ENCODE results near the gene ANXA3.
"Not testable (repeated sequence)": the region's sequence is repeated elsewhere in the genome, so short reads cannot be mapped to it uniquely, and the experiment has no call there.

Gene ANXA3, protein sequence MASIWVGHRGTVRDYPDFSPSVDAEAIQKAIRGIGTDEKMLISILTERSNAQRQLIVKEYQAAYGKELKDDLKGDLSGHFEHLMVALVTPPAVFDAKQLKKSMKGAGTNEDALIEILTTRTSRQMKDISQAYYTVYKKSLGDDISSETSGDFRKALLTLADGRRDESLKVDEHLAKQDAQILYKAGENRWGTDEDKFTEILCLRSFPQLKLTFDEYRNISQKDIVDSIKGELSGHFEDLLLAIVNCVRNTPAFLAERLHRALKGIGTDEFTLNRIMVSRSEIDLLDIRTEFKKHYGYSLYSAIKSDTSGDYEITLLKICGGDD
- 0 reads per million in 3 experiments for total RNA-seq

DNA sequence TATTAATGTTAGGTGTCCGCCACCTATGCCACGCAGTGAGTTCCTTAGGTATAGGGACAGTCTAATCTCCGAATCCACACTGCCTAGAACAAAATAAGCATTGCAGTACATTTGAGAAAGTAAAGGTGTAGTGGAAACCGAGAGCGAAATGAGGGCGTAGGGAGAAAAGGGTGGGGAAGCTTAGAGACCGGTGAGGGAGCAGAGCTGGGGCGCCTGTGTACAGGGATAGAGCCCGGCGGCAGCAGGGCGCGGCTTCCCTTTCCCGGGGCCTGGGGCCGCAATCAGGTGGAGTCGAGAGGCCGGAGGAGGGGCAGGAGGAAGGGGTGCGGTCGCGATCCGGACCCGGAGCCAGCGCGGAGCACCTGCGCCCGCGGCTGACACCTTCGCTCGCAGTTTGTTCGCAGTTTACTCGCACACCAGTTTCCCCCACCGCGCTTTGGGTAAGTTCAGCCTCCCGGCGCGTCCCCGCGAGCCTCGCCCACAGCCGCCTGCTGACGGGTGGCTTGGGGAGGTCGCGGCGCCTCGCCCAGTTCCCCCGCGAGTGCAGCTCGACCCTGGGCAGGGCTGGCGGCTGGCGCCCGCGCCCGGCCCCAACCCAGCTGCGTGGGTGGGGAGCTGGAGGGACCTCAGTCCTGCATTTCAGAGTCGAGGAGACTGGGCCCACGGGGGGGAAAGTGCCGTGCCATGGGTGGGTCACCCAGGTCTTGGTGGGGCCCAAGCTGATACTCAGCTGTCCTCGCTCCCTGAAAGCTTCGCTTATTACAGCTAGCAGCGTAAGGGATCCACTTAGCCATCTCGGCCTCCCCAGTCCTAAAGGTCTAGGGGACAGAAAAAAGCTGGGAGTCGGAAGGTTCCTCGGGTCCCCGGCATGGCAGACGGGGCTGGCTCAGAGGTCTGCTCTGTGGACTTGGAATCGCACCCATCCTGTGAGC, at the start of gene ANXA3:
Gene ANXA3 (plus strand): TSS at position 351 of the 932 bp plus-strand sequence. CDS start 2,704 bp downstream, outside the sequence.
- DNase-seq: no peak

DNA sequence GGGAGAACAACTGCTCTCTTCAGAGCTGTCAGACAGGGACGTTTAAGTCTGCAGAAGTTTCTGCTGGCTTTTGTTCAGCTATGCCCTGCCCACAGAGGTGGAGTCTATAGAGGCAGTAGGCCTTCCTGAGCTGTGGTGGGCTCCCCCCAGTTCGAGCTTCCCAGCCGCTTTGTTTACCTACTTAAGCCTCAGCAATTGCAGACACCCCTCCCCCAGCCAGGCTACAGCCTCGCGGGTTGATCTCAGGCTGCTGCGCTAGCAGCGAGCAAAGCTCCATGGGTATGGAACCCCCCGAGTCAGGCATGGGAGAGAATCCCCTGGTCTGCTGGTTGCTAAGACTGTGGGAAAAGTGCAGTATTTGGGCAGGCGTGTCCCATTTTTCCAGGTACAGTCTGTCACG, 45.3 kb upstream of the ANXA3 start:
- DNase-seq: not testable (repeated sequence)

DNA sequence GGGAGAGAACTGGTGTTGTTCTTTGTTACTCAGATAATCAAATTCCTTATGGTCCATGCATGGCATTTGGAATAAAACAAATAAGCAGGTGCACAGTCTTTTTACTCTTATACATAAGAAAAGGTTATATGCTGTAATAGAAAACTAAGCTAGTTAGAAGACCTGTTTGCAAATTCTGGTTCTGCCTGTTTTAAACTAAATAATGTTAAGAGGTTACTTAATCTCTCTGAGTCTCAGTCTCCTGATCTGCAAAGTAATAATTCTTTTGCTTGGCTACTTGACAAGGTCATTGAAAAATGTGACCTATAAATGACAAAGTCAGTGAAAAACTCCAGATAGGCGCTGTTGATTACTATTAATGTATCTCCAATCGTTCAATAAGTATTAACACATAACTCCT, 42.5 kb upstream of the ANXA3 start:
- DNase-seq: no peak

DNA sequence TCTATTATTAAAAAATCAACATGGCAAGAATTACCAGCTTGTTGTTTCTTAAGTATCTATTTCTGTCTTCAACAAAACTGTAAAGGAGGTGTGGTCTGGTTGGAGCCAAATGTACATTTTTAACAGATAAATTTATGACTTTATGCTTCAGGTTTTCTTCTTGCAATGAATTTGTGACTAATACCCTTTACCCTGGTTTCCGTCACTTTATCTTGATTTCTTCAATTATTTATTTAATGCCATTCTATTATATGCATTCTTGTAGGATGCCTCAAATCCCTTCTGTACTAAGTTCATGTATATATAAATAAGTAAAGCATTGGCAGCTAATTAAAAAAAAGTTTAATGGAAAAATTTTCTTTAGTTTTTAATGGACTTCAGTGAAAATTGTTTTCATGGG, 41.5 kb upstream of the ANXA3 start:
- DNase-seq: no peak

GRCh38 chr4:78510681-78511080, 40.9 kb upstream of the ANXA3 start:
- DNase-seq: no peak

DNA sequence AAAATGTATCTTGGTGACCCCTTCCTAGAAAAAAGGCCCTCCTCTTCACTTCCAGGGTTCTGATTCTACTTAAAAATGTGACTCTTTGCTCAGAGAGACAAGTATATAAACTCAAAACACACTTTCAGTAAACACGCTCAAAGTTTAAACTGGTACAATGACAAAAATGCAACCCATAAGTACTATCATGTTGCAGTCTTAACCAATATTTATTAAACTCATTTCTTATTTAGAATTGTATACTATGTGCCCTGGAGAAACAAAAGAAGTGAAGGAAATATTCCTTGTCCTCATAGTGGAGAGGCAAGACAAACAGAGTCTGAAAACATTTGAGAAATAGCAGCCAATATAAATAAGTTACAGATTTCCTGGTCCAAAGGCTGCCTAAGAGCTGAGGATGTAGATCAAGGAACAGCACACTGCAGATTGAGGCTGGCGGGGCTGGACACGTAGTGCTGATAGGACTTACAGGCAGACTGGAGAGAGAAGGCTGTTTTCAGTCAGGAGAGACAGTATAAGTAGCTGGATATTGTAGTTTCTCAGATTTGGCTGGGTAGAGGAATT, 39.1 kb upstream of the ANXA3 start:
- DNase-seq: no peak

- no peak for DNase-seq
Observed at GRCh38 chr4:78513411-78513975, 38.1 kb upstream of the ANXA3 start.

DNA sequence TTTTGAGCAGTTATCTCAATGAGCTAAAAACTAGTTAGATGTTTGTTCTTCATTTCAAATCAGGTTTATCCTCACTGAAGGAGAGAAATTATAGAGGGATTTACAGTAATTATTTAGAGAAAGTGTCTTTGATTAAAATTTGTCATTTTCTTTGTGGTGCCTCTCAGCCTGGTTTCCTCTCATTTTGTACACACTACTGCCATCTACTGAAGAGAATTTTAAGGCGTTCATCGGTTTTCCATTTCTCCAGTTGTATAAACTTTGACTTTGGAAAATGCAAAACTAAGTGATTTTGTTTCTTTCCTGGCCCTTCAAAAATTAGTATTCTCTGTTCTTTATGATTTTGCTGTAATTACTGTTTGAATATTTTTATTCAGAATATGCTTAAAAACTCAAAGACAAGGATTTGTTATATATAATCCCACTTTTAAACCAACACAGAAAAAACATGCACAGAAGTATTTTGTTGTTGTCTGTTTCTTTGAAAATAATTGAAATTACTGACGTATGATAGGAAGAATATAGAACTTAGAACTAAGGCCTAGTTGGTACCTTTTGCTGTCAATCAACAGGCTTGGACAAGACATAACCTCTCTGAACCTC, 34.4 kb upstream of the ANXA3 start:
- DNase-seq: no peak

- no peak for DNase-seq
Observed at GRCh38 chr4:78518561-78518960, 33.0 kb upstream of the ANXA3 start.

GRCh38 chr4:78519962-78520361, 31.6 kb upstream of the ANXA3 start:
- no peak for DNase-seq

- DNase-seq: no peak
Observed at GRCh38 chr4:78520808-78521226, 30.8 kb upstream of the ANXA3 start.

GRCh38 chr4:78524009-78524408, 27.6 kb upstream of the ANXA3 start:
- no peak for DNase-seq

DNA sequence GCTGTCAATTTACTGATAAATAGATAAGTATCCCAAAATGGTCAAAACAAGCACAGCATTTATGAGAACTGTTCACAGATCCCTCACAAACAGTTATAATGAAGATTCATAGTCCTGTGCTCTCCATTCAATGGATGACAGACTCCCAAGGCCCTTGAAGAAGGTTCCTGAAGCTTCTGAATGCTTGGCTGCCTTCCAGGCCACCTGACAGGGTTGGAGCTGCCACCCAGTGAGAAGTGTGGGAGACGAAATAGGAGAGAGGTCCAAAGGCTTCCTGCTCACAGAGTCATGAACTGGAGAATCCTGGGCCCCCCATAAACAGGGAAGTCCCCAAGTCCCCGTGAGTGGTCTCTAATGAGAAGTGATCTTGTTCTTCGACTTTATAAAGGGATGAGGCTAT, 26.0 kb upstream of the ANXA3 start:
- no peak for DNase-seq

- no peak for DNase-seq
Observed at GRCh38 chr4:78527103-78527502, 24.5 kb upstream of the ANXA3 start.

DNA sequence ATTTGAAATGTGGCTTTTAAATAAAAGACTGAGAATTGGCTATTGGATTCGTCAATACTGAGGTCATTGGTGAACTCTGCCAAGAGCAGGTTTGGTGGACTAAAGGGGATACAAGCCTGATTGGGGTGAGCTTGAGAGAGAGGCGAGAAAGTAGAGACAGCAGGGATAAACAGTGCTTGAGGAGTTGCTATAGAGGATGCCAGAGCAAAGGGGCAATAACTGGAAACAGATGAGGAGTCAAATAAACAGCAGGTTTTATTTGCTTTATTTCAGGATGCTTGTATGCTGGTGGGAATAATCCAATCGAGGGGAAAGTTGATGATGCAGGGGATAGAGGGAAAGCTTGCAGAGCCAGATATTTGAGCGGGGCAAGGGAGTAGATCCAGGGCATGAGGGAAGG, 24.0 kb upstream of the ANXA3 start:
- no peak for DNase-seq

DNA sequence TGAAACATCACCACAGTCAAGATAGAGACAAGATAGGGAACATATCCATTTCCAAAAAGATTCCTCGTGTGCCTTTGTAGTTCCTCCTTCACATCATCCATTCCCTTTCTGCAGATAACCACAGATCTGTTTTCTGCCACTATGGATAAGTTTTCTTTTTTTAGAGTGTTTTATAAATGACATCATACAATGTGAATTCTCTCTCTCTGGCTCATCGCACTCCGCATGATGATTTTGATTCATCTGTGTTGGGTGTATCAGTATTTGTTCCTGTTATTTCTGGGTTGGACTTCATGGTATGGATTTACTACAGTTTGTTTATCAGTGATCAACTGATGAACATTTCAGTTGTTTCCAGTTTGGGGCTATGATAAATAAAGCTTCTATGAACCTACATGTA, 23.2 kb upstream of the ANXA3 start:
- DNase-seq: no peak

DNA sequence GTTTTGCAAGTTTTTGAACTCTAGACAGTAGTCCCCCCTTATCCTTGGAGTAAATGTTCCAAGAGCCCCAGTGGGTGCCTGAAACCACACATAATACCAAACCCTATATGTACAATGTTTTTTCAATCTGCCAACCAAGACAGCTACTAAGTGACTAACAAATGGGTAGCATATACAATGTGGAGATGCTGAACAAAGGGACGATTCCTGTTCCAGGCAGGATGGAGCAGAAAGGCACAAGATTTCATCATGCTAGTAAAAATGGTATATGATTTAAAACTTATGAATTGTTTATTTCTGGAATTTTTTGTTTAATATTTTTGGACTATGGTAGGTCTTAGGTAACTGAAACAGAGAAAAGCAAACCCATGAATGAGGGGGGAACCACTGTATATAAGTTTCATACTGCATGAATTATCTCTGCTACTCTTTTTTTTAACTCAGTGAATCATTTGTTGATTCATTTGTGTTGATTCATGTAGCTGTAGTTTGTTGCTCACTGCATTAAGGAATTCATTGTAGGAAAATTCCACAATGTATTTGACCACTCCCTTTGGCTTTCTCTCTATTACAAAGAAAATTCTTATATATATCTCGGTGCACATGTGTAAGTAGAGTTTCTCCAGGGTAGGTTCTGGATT, 21.9 kb upstream of the ANXA3 start:
- DNase-seq: no peak

DNA sequence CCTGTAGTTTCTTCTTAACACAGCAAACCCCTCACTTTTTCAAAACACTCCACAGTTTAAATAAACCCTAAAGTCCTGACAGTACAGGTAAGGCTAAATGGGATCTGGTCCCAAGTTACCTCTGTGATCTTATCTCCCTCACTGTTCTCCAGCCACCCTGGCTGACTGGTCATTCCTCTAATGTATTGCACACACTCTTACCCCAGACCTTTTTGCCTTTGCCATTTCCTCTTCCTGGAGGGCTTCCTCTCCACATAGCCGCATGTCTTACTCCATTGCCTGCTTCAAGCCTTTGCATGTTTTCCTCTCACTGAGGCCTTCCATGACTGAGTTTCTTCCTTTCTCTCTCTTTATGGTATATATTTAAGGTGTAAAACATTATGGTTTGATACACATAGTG, 19.5 kb upstream of the ANXA3 start:
- no peak for DNase-seq

- no peak for DNase-seq
Observed at GRCh38 chr4:78533854-78534253, 17.7 kb upstream of the ANXA3 start.

DNA sequence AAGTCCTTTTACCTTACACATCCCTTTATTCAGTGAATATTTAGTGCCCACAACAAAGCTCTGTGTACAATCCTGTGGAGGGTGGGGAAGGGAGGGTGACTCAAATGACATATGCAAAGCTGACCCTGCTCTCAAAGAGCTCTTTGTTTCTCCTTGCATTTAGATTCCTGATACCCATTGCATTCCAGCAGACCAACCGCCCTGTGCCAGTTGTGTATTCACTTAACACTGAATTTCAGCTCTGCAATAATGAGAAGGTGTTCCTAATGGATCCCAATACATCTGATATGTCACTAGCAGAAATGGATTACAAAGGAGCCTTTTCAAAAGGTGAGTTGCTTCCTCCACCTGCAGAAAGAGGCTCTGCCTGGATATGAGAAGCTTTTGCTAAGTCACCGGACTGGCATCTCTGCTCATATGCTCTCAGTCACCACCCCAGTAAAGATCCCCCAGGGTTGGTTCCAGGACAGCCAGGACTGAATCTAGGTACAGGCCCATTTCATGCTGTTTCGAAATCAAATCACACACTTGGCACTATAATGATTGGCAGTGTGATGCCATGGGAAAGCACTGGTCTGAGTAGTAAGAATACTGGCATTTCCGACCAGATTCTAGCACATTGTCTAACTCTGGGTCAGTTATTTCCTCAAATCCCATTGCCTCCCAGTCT, 17.1 kb upstream of the ANXA3 start:
- DNase-seq: no peak

DNA sequence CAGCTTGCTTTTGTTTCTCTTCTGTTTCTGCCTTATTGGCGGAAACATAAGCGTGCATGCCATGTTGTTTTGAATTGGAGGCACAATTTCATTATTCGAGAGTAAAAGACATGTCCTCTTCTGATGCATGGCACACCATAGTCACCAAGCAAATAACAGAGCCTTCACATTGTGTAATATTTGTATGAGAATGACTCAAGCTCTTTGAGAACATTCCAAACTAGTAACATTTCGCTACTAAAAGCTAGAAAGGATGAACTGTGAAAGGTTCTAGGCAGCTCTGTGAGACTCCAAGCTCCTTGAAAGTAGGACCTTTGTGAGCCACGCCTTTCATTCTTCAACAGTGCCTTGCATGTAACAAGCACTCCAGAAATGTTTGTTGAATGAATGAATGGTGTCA, 9.2 kb upstream of the ANXA3 start:
- no peak for DNase-seq
